GM12878 (cell line): ENCODE measurements around the gene CYBC1. TPM values are rescaled to one million over a fixed set of nuclear protein-coding genes. Genes with fewer than 3 reads are reported as not detected.

Source experiments
- ATF7 ChIP-seq: fragments of 450-650 bp; IDR thresholded peaks from 2 replicates; pipeline ENCODE4 v1.6.1; 2016; ENCODE audit warnings: low read depth, mild to moderate bottlenecking
- EED ChIP-seq: sonication (generic); IDR thresholded peaks from 2 replicates; pipeline ENCODE4 v1.6.1; 2016; ENCODE audit warnings: antibody characterized with exemption, low read depth
- ETV6 ChIP-seq, 2 experiments: fragments of 450-650 bp in 1 of 2; IDR thresholded peaks in 1 of 2; conservative IDR thresholded peaks in 1 of 2; 2 replicates each; pipeline ENCODE4 v1.6.1; 2014; ENCODE audit warnings: antibody characterized with exemption in 1 of 2, borderline replicate concordance in 1 of 2, low read depth in 1 of 2, mild to moderate bottlenecking in 1 of 2, moderate library complexity in 1 of 2
- FOXM1 ChIP-seq: IDR thresholded peaks from 2 replicates; pipeline ENCODE4 v1.6.1; 2012; ENCODE audit warnings: low read depth, mild to moderate bottlenecking, inconsistent platforms, low read length, moderate library complexity
- GABPA ChIP-seq: IDR thresholded peaks from 2 replicates; pipeline ENCODE4 v1.6.1; 2014; ENCODE audit warnings: antibody characterized with exemption, low read depth, mild to moderate bottlenecking, inconsistent platforms
- HDGF ChIP-seq: fragments of 450-650 bp; IDR thresholded peaks from 2 replicates; pipeline ENCODE4 v1.6.1; 2016; ENCODE audit warnings: antibody characterized with exemption
- IRF4 ChIP-seq: IDR thresholded peaks from 2 replicates; pipeline ENCODE4 v1.6.1; 2011; ENCODE audit warnings: low read depth, low read length
- IRF5 ChIP-seq: fragments of 450-650 bp; IDR thresholded peaks from 2 replicates; pipeline ENCODE4 v1.6.1; 2017; ENCODE audit warnings: borderline replicate concordance
- MLLT1 ChIP-seq: fragments of 450-650 bp; IDR thresholded peaks from 2 replicates; pipeline ENCODE4 v1.6.1; 2016; ENCODE audit warnings: mild to moderate bottlenecking
- PML ChIP-seq: IDR thresholded peaks from 2 replicates; pipeline ENCODE4 v1.6.1; 2012; ENCODE audit warnings: low read length, inconsistent platforms
- RB1 ChIP-seq: fragments of 450-650 bp; formaldehyde crosslinking; IDR thresholded peaks from 2 replicates; pipeline ENCODE4 v1.6.1; 2017; ENCODE audit warnings: mild to moderate bottlenecking, borderline replicate concordance
- RCOR1 ChIP-seq: conservative IDR thresholded peaks from 2 replicates; pipeline ENCODE4 v1.6.1; 2012; ENCODE audit warnings: low read depth, low read length, improper control_type of control experiment
- RUNX3 ChIP-seq: IDR thresholded peaks from 2 replicates; pipeline ENCODE4 v1.6.1; 2012; ENCODE audit warnings: low read length, inconsistent platforms
- SIX5 ChIP-seq: IDR thresholded peaks from 2 replicates; pipeline ENCODE4 v1.6.1; 2011; ENCODE audit warnings: mild to moderate bottlenecking, low read depth, low read length, moderate library complexity; ENCODE audit not compliant: severe bottlenecking
- SP1 ChIP-seq: IDR thresholded peaks from one replicate; pipeline ENCODE4 v1.6.1; 2011; ENCODE audit warnings: low read depth, low read length
- SUPT20H ChIP-seq: IDR thresholded peaks from 2 replicates; pipeline ENCODE4 v1.6.1; 2011; ENCODE audit warnings: low read depth, mild to moderate bottlenecking, low read length, moderate library complexity, borderline replicate concordance; ENCODE audit not compliant: control insufficient read depth
- polyA plus RNA-seq, 11 experiments: library from polyadenylated mRNA; depleted of rRNA in 4 of 11; unstranded in 6 of 11; stranded (reverse) in 5 of 11; fragments of >200 nt; fragmentation: Nextera tagmentation in 4 of 11; fragmentation: Illumina TruSeq in 1 of 11; extraction: Ambion mirVana in 4 of 11; extraction: Trizol in 1 of 11; gene quantifications; 1 replicate in 1 of 11; 2 replicates in 10 of 11; pipeline versions ENCODE4 v1.2.1 to v1.2.3, GENCODE V29; 2011 to 2016; ENCODE audit warnings: inconsistent platforms in 2 of 11, missing spikeins in 2 of 11, low read depth in 1 of 11
- total RNA-seq, 4 experiments: library from RNA; depleted of rRNA in 3 of 4; stranded (reverse); fragments of >200 nt in 3 of 4; fragmentation: Illumina TruSeq in 1 of 4; extraction: Trizol in 1 of 4; gene quantifications; 2 replicates each; pipeline versions ENCODE4 v1.2.1 to v1.2.3, GENCODE V29; 2013 to 2021
- TF ChIP-seq, protein P1 (sequence below): IDR thresholded peaks from 2 replicates; pipeline ENCODE4 v1.6.1; 2012; ENCODE audit warnings: low read depth, low read length, improper control_type of control experiment
- TF ChIP-seq, protein P2 (sequence below): fragments of 450-650 bp; IDR thresholded peaks from 2 replicates; pipeline ENCODE4 v1.6.1; 2017; ENCODE audit warnings: antibody characterized with exemption, mild to moderate bottlenecking, moderate library complexity
- TF ChIP-seq, protein P3 (sequence below): IDR thresholded peaks from 2 replicates; pipeline ENCODE4 v1.6.1; 2011; ENCODE audit warnings: low read depth, low read length, improper control_type of control experiment, borderline replicate concordance
- TF ChIP-seq, protein P4 (sequence below): fragments of 450-650 bp; formaldehyde crosslinking; IDR thresholded peaks from 2 replicates; pipeline ENCODE4 v1.4.0; 2022; ENCODE audit warnings: mild to moderate bottlenecking, moderate library complexity

The CYBC1 gene
- total and polyA plus RNA-seq, 10 of the 15 experiments (the other 5 are each of a cell fraction or from before 2014, with no cell fraction given) = 4.2 to 162 (median 133) TPM

- TF ChIP-seq, protein P1, sequence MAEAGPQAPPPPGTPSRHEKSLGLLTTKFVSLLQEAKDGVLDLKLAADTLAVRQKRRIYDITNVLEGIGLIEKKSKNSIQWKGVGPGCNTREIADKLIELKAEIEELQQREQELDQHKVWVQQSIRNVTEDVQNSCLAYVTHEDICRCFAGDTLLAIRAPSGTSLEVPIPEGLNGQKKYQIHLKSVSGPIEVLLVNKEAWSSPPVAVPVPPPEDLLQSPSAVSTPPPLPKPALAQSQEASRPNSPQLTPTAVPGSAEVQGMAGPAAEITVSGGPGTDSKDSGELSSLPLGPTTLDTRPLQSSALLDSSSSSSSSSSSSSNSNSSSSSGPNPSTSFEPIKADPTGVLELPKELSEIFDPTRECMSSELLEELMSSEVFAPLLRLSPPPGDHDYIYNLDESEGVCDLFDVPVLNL = no peak
- TF ChIP-seq EED = peak; percentile 77
- TF ChIP-seq IRF5 = no peak
- peak; percentile 77 for TF ChIP-seq GABPA
- TF ChIP-seq RCOR1 = no peak
- peak; percentile 96 for TF ChIP-seq RUNX3
- TF ChIP-seq, protein P2, sequence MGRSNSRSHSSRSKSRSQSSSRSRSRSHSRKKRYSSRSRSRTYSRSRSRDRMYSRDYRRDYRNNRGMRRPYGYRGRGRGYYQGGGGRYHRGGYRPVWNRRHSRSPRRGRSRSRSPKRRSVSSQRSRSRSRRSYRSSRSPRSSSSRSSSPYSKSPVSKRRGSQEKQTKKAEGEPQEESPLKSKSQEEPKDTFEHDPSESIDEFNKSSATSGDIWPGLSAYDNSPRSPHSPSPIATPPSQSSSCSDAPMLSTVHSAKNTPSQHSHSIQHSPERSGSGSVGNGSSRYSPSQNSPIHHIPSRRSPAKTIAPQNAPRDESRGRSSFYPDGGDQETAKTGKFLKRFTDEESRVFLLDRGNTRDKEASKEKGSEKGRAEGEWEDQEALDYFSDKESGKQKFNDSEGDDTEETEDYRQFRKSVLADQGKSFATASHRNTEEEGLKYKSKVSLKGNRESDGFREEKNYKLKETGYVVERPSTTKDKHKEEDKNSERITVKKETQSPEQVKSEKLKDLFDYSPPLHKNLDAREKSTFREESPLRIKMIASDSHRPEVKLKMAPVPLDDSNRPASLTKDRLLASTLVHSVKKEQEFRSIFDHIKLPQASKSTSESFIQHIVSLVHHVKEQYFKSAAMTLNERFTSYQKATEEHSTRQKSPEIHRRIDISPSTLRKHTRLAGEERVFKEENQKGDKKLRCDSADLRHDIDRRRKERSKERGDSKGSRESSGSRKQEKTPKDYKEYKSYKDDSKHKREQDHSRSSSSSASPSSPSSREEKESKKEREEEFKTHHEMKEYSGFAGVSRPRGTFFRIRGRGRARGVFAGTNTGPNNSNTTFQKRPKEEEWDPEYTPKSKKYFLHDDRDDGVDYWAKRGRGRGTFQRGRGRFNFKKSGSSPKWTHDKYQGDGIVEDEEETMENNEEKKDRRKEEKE = no peak
- peak; percentile 97 for TF ChIP-seq MLLT1
- TF ChIP-seq ATF7 = no peak
- TF ChIP-seq IRF4 = no peak
- peak; percentile 83; the same call in 1 of the 2 replicates for TF ChIP-seq HDGF
- TF ChIP-seq PML = no peak
- TF ChIP-seq ETV6 (conservative IDR thresholded peaks at IDR 0.05 in 1 of 2, IDR thresholded peaks at IDR 0.05 in 1 of 2; ENCODE audit: borderline replicate concordance in 1 of 2, low read depth in 1 of 2) = peak in 1 of 2 experiments; percentile 70; a peak in 2 of 4 replicates
- TF ChIP-seq SP1 = peak; percentile 17
- TF ChIP-seq FOXM1 = no peak
- TF ChIP-seq SIX5 = no peak
- TF ChIP-seq, protein P3, sequence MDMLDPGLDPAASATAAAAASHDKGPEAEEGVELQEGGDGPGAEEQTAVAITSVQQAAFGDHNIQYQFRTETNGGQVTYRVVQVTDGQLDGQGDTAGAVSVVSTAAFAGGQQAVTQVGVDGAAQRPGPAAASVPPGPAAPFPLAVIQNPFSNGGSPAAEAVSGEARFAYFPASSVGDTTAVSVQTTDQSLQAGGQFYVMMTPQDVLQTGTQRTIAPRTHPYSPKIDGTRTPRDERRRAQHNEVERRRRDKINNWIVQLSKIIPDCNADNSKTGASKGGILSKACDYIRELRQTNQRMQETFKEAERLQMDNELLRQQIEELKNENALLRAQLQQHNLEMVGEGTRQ = no peak
- TF ChIP-seq, protein P4, sequence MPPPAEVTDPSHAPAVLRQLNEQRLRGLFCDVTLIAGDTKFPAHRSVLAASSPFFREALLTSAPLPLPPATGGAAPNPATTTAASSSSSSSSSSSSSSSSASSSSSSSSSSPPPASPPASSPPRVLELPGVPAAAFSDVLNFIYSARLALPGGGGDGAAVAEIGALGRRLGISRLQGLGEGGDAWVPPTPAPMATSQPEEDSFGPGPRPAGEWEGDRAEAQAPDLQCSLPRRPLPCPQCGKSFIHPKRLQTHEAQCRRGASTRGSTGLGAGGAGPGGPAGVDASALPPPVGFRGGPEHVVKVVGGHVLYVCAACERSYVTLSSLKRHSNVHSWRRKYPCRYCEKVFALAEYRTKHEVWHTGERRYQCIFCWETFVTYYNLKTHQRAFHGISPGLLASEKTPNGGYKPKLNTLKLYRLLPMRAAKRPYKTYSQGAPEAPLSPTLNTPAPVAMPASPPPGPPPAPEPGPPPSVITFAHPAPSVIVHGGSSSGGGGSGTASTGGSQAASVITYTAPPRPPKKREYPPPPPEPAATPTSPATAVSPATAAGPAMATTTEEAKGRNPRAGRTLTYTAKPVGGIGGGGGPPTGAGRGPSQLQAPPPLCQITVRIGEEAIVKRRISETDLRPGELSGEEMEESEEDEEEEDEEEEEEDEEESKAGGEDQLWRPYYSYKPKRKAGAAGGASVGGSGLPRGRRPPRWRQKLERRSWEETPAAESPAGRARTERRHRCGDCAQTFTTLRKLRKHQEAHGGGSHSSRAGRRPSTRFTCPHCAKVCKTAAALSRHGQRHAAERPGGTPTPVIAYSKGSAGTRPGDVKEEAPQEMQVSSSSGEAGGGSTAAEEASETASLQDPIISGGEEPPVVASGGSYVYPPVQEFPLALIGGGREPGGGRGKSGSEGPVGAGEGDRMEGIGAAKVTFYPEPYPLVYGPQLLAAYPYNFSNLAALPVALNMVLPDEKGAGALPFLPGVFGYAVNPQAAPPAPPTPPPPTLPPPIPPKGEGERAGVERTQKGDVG (CRISPR knock-in tag) = no peak
- no peak for TF ChIP-seq RB1
- no peak for TF ChIP-seq SUPT20H
Measured at GRCh38 chr17:82400830-82401229, 49.7 kb downstream of the CYBC1 start (continued).
